CD4-positive, alpha-beta T cell treated with Interleukin-4 for 4 hours (primary cell): ENCODE results near the gene SLC10A4.
"Not testable (repeated sequence)": the region's sequence is repeated elsewhere in the genome, so short reads cannot be mapped to it uniquely, and the experiment has no call there.

Experiments used
- DNase-seq: peaks from one replicate; pipeline ENCODE4 v3.0.0-alpha.2; 2020

Gene SLC10A4, protein sequence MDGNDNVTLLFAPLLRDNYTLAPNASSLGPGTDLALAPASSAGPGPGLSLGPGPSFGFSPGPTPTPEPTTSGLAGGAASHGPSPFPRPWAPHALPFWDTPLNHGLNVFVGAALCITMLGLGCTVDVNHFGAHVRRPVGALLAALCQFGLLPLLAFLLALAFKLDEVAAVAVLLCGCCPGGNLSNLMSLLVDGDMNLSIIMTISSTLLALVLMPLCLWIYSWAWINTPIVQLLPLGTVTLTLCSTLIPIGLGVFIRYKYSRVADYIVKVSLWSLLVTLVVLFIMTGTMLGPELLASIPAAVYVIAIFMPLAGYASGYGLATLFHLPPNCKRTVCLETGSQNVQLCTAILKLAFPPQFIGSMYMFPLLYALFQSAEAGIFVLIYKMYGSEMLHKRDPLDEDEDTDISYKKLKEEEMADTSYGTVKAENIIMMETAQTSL

DNA sequence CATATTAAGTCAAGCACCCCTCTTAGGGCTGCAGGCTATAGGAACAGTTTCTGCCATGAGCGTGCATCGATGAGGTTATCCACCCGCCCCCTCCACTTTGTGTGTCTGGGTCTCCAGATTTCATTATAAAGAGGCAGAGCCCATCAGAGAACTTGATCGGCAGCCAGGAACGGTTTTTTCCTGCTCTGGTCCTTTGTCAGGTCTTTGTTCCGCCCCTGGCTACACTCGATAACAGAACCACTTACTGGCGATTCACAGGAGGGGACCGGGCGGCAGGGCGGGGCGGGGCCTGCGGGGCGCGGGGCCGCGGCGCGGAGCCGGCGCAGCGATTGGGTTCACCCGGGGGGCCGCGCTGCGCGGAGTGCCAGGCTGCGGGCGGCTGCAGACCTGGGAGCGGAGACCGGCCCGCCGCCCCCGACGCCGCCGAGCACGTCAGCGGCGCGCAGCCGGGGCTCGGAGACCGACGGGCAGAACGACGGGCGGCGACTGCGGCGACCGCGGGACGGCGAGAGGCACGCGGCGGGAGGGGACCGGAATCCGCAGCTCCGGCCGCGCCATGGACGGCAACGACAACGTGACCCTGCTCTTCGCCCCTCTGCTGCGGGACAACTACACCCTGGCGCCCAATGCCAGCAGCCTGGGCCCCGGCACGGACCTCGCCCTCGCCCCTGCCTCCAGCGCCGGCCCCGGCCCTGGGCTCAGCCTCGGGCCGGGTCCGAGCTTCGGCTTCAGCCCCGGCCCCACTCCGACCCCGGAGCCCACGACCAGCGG, at the start of gene SLC10A4:
Gene SLC10A4, plus strand, starts transcription at position 338 of the 771 bp plus-strand sequence. Its CDS starts 219 bp downstream, at position 557.
- DNase-seq: no peak

DNA sequence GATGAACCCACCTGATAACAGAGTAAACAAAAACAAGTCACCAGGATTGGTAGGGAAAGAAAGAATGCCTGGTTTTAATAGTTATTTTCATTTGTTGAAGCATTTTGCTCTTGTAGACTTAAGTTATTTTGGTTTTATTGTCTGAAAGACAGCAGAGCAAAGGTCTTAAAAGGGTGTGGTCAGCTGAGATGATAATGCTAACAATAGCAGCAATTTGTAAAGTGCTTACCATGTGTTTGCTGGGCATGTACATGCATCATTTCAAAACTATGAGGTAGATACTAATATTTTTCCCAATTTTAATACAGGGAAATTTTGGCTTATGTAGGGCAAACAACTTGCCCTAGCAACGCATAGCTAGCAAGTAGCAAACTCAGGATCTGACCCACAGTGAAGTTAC, 46.8 kb upstream of the SLC10A4 start:
- DNase-seq: no peak

DNA sequence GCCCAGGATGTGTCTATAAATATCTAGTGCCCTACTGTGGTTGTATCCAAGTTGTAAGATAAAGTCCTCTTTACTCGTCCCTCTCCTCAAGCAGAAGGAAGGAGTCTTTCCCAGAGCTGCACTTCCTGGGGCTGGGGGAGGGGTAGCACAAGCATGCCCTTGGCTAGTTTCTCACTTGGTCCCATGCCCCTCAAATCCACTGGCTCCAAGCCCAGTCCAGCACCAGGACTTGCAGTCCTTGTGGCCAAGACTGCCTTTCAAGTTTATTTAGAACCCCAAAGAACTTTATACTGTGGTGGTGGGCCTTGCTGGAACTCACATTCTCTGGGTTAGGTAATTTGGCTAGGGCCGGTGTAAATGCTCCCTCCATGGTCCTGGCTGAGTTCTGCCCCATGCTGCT, 43.2 kb upstream of the SLC10A4 start:
- no peak for DNase-seq

DNA sequence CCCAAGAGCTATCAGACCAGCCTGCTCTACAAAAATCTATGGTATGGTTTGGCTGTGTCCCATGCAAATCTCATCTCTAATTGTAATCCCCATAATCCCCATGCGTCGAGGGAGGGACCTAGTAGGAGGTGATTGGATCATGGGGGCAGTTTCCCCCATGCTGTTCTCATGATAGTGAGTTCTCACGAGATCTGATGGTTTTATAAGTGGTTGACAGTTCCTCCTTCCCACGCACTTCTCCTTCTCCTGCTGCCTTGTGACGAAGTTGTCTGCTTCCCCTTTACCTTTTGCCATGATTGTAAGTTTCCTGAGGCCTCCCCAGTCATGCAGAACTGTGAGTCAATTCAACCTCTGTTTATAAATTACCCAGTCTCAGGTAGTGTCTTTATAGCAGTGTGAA, 42.2 kb upstream of the SLC10A4 start:
- not testable (repeated sequence) for DNase-seq

DNA sequence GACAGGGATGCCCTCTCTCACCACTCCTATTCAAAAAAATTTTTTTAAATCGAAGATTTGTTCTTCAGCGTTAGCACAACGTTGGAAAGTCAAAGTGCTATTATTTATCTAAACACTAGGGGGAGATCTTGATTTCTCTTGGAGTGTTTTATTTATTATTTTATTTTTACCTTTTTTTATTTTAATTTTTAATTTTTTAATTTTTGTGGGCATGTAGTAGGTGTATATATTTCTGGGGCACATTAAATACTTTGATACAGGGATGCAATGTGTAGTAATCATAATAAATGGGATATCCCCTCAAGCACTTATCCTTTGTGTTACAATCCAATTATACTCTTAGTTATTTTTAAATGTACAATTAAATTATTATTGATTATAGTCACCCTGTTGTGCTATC, 37.4 kb upstream of the SLC10A4 start:
- DNase-seq: peak; percentile 20

DNA sequence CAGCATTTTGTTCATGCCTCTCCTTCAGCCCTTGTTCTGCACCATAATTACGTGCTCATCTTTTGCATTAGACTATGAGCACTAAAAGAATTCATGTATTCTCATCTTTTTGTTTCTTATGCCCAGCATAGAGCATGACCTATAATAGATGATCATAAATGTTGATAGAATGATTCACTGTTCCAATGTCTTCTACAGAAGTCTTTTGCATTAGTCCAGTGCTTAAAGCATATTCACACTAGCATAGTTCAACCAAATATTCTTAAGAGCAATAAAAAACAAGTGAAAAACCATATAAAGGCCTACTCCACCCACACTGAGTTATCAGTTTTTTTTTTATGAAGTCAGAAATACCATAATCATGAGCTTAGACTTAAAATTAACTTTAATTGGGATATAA, 36.5 kb upstream of the SLC10A4 start:
- DNase-seq: no peak

DNA sequence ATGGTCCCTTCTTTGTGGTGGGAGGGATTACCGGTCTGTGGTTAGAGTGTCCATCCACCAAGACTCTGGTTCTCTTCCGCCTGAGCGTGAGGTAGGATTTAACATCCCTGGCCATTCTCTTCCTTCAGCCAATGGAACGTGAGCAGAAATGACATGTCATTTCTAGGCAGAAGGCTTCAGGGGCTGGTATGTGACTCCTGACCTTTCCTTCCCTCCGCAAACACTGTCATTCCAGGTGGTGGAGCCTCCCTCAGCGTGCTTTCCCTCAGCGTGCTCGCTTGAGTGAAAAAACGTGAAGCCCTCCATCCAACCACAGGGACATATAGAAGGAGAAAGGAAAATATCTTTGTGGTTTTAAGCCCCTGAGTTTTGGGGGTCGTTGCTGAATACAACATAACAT, 34.0 kb upstream of the SLC10A4 start:
- no peak for DNase-seq

DNA sequence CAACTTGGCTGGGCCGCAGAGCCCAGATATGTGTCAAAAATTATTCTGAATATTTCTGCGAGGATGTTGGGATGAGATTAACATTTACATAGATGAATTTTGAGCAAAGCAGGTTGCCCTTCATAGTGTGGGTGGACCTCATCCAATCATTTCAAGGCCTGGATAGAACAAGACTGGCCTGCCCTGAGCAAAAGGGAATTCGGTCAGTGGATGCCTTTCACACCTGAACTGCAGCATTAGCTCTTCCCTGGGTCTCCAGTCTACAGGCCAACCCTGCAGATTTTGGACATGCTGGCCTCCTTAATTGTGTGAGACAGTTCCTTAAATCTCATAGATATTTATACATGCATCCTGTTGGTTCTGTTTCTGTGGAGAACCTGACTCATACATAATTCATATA, 32.4 kb upstream of the SLC10A4 start:
- DNase-seq: no peak

DNA sequence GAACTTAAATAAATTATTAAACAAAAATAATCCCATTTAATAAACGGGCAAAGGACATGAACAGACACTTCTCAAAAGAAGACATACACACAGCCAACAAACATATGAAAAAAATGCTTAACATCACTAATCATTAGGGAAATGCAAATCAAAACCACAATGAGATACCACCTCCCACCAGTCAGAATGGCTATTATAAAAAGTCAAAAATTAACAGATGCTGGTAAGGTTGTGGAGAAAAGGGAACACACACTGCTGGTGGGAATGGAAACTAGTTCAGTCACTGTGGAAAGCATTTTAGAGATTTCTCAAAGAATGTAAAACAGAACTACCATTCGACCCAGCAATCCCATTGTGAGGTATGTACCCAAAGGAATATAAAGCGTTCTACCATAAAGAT, 31.5 kb upstream of the SLC10A4 start:
- DNase-seq: not testable (repeated sequence)

DNA sequence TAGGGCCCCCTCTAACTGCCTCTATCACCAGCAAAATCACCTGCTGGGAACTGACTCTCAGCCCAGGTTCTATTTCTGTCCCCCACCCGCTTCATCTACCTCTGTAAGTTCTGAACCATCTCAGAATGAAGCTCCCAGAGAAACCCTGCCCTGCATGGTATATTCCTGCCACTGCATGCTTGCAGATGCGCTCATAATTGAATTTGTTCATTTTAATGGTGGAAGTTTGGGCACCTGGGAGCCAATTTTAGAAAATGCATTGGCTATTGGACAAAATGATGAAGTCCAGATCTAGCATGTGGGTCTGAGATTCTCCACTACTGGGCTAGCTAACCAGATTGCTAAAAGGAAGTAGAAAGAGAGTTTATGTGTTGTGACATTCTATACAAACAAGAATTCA, 28.6 kb upstream of the SLC10A4 start:
- no peak for DNase-seq

DNA sequence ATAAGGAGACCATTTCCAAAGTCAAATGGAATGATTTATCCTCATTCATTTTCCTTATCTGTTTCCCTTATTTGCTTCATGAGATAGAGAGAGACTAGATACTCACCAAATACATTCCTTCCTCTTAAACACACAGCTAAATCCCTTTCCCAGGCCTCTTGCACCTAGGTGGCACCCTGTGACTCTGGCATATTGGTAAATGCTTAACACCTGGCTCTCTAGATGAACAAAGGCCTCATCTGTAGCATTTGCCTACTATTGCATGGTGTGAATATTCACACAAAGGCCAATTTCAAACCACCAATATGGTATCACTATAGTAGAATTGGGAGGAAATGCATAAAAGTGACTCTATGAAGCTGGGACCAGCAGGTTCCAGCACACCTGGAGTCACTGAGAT, 22.1 kb upstream of the SLC10A4 start:
- no peak for DNase-seq

DNA sequence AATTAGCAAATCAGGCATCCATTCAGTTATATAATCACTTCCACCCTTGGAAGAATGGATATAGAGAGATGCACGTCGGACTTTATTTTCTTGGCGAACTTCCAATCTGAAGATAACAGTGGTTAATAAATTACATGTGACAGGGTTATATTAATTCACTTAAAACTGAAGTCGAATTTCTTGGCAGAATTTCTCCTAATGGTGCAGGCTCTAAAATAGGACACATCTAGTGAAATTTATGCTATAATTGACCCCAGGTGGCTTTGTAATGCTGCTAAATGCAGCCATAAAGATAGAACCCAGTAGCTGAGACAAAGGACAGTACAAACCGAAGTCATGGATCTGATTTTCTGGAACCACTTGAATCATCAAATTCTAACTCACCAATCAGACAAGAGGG, 20.8 kb upstream of the SLC10A4 start:
- DNase-seq: no peak

DNA sequence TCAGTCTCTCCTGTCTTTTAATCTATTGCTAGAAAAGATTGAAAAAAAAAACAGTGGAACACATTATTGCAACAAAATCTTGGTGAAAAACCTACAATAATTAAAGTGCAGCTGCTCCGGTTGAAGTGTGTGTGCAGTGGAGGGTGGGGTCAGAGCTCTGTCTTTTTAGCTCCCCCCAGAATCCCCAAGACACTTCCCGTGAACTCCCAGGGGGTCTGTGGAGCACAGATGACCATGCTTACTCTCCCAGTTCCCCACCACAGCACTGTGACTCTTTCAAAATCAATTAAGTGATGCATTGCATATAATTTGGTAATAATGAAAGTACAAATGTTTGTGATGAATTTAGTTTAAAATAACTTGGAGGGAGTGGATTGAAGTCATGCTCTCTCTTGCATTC, 15.7 kb upstream of the SLC10A4 start:
- no peak for DNase-seq

DNA sequence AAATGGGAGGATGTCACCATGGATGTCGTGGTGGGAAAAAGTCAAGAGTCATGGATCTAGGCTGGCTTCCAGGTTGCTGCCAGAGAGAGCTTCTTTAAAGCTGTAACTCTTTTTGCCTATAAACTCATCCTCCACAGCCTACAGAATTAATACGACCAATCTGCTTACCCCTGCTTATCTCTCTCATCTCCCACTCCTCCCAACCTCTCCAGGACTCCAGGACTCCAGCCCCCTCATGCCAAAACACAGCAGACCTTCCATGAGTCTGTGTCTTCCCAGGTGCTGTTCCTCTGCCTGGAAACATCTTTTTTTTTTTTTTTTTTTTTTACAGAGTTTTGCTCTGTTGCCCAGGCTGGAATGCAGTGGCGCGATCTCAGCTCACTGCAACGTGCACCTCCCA, 15.3 kb upstream of the SLC10A4 start:
- DNase-seq: no peak

DNA sequence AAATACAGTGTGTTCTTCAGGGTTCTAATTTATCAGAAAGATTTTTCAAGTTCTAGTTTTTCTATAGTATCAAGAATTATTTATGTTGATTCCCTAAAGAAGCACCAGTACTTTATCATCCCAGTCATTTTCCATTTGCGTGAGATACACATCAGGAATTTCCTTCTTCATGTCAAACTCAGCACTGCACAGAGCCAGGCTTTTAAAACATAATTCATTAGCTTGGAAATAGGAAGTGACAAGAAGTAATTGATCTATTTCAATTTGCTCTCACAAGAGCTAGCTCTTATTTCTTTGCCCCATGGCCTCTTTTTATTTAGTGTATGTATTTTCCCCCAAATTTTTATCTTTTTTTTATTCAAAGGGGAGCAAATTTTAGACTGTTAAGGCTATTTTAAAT, 13.0 kb upstream of the SLC10A4 start:
- no peak for DNase-seq

DNA sequence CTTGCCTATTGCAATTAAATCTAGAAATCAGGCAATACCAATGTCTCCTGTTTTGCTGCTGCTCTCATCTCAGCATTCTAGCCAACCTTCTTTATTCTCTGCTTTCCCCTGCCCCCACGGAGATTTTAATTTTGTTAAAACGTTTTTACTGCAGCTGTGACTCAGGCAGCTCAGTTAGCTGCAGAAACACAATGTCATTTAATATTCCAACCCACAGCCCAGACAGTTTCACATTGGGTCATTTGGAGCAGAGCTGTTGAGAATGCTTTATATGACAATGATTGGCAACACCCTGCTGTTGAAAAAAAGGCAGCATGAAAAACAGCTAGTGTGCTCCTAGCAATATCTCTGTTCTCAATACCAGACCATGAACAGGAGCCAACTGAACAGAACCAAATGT, 12.6 kb upstream of the SLC10A4 start:
- DNase-seq: no peak

DNA sequence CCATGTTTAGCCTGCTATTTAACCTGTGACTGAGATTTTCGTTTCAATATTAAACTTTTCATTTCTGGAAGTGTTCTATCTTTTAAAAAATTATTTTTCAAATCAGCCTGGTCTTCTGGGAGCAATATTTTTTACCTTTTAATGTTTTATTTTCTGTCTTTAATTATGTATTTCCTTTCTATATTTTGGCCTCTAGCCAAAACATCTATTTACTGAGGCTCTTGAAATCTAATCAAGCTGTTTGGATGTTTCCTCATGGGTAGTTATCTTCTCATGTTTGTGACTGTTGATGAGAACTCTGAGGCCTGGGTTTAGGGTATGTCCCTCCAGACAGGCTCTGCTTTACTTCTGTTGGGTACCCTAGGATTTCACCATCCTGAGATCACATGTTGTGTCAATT, 10.3 kb upstream of the SLC10A4 start:
- DNase-seq: no peak

DNA sequence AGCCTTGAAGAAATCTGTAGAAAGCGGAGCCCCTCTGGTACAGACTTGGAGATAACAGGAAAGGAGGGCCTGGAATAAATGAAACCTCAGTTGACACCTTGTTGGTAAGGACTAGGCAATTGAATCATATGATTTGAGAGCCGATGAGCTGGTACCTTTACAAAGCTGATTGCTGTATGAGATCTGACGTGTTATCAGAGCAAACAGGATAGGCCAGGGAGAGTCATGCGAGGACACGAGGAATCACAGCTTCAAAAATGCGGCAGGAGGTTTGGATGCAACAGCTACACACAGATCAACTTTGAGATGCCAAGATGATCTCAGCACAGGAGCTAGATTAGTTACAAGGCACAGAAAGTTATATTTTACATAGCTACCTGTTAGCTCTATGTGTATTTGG, 7.4 kb upstream of the SLC10A4 start:
- no peak for DNase-seq

DNA sequence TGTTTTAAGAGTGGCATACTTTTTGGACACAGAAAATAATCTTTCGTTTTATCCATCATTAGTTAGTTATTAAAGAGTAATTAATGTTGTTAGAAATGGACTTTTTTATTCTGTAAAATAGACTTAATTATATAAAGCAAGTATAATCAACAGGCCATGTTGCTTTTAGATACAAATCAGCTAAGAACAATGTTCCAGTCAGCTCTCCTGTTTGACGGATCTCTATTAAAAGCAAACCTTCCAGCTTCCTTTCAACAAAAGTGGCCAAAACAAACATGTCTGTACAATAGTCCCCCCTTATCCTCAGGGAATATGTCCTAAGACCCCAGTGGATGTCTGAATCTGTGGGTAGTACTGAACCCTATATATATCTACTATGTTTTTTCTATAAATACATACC, 4.9 kb upstream of the SLC10A4 start:
- DNase-seq: no peak

DNA sequence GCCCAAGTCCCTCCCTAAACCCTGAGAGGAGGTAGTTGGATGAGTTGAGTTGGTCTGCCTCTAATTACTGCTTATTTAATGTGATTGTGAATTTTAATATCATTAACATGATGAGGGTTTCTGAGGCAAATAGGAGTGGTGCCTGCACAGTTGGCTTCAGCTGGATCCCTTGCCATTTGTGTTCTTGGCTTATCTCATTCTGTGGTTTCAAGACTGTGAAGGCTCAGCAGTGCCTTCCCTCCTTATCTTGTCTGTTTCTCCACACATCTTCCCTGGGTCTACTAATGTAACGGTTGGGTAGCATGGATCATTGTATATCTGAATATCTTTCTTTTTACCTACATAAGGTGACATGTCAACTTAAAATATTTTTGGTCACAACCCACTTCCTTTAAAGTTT, 1.6 kb upstream of the SLC10A4 start:
- DNase-seq: no peak

DNA sequence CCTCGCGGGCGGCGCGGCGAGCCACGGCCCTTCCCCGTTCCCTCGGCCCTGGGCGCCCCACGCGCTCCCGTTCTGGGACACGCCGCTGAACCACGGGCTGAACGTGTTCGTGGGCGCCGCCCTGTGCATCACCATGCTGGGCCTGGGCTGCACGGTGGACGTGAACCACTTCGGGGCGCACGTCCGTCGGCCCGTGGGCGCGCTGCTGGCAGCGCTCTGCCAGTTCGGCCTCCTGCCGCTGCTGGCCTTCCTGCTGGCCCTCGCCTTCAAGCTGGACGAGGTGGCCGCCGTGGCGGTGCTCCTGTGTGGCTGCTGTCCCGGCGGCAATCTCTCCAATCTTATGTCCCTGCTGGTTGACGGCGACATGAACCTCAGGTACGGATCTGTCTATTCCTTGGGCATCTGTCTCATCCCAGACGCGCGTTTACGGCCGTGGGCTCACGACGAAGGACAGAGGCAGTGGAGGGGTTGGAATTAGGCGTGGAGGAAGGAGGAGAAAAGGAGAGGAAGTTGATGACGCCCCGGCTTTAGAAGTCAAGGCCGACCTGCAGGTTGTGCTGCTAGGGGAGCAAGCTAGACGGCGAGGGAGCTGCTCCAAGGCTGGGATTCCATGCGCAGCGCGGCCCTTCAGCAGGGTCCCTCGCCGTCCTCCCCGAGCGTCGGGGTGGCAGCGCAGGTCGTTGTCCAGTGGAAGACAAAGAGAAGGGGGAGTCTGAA, 792 bp downstream of the SLC10A4 start:
- DNase-seq: no peak

DNA sequence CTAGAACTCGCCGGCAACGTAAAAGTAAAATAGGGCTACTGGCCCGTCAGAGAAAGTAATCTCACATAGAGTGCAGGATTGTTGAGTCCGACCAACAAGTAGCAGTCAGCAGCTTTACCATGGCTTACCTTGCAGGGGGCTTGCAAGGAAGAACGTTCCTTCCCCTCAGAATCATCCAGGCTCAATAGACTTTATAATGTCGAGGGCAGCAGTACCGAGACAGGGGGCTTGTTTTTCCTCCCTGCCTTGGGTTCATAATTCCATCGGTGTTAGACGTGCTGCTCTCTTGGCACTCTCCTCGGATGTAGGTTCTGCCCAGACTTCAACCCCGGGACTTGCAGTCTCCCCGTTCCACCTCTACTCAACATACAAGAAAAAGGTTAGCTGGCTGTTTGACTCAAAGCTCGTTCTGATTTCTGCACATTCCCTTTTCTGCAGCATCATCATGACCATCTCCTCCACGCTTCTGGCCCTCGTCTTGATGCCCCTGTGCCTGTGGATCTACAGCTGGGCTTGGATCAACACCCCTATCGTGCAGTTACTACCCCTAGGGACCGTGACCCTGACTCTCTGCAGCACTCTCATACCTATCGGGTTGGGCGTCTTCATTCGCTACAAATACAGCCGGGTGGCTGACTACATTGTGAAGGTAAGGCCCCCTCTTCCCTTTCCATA, 1.5 kb downstream of the SLC10A4 start:
- no peak for DNase-seq

DNA sequence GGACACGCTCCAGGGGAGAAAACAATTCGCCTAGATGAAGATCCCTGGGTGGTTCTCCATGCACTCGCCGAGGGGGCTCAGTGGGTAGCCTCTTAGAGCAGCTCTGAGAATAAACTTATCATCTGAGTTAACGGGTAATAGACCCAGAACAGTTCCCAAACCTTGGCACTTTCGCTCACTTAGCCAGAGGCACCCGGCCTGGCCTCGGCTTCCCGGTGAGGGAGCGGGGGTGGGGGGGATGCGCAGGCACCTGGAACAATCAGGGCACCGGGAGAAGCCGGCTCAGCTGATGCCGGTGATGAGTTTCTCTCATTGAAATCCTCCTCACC, 6.5 kb downstream of the SLC10A4 start:
- no peak for DNase-seq
